K562 (cell line): ENCODE results near the gene EPB41L2. TPM values are rescaled to one million over a fixed set of nuclear protein-coding genes. Genes with fewer than 3 reads are reported as not detected.

Experiments used
- ATAC-seq: fragments of 200-7000 bp; cut with Tn5 transposase; 3 replicates; pipeline ENCODE4 v1.9.1; 2020; ENCODE audit warnings: moderate library complexity
- BruUV-seq: library from RNA; stranded (reverse); fragments of 400-500 nt; replicated peaks from 2 replicates; lab custom pipeline; 2021; lab: Mats Ljungman, UMichigan
- CTCF ChIA-PET: fragments of 300-600 bp; formaldehyde crosslinking; extraction: SDS; loops from one replicate; lab custom pipeline; 2021; ENCODE audit warnings: low intra/inter-chr PET ratio; lab: Yijun Ruan, JAX
- POLR2A ChIA-PET: fragments of 300-600, 350-650 bp; sonication (Branson Sonifier 250); formaldehyde crosslinking; extraction: SDS; loops from one replicate; lab custom pipeline; 2021; ENCODE audit warnings: antibody characterized with exemption, inconsistent platforms; lab: Yijun Ruan, JAX
- DNase-seq, 4 experiments: peaks; one replicate each; pipeline versions ENCODE4 v3.0.0 to v3.0.0-alpha.2; 2011 to 2018; ENCODE audit warnings: low spot score in 3 of 4, mixed read lengths in 3 of 4; ENCODE audit errors: extremely low read depth in 1 of 4
- FAIRE-seq: peaks from 2 replicates; lab custom pipeline; 2011; peaks lifted over from hg19 to GRCh38; lab: Jason Lieb, UNC
- H2AFZ ChIP-seq: 2 replicates; pipeline ENCODE4 v1.6.0; 2011; ENCODE audit warnings: low read depth, low read length, control low read depth, inconsistent platforms
- H3K27ac ChIP-seq: fragments of 200-600 bp; 3 replicates; pipeline ENCODE4 v1.8.0; 2011; ENCODE audit warnings: low read depth, mild to moderate bottlenecking, control low read depth, inconsistent platforms, low read length, moderate library complexity, mixed read lengths; ENCODE audit errors: extremely low read depth
- H3K27me3 ChIP-seq, 2 experiments: fragments of 300-600 bp in 1 of 2; 2 replicates in 1 of 2; 3 replicates in 1 of 2; pipeline versions ENCODE4 v1.6.0 to v1.8.0; 2011; ENCODE audit warnings: inconsistent platforms in 2 of 2, low read length in 2 of 2, mild to moderate bottlenecking in 1 of 2, mixed read lengths in 1 of 2, moderate library complexity in 1 of 2; ENCODE audit not compliant: control insufficient read depth in 2 of 2, insufficient read depth in 2 of 2
- H3K36me3 ChIP-seq: fragments of 300-600 bp; 3 replicates; pipeline ENCODE4 v1.8.0; 2011; ENCODE audit warnings: mild to moderate bottlenecking, low read length, inconsistent platforms; ENCODE audit not compliant: control insufficient read depth, insufficient read depth
- H3K4me1 ChIP-seq, 2 experiments: fragments of 200-600 bp in 1 of 2; replicated peaks in 1 of 2; 2 replicates in 1 of 2; 3 replicates in 1 of 2; pipeline versions ENCODE4 v1.5.1 to v1.8.0; 2011; ENCODE audit warnings: inconsistent platforms in 2 of 2, low read length in 2 of 2, mild to moderate bottlenecking in 1 of 2, mixed read lengths in 1 of 2, moderate library complexity in 1 of 2; ENCODE audit not compliant: control insufficient read depth in 2 of 2, insufficient read depth in 2 of 2
- H3K4me2 ChIP-seq: 2 replicates; pipeline ENCODE4 v1.6.1; 2011; ENCODE audit warnings: low read length, control low read depth, inconsistent platforms, mixed read lengths; ENCODE audit not compliant: insufficient read depth
- H3K4me3 ChIP-seq: fragments of 200-600 bp; sonication (generic), shearing (Covaris generic); 2 replicates; pipeline ENCODE4 v1.5.1; 2016; ENCODE audit warnings: control low read depth, inconsistent platforms
- H3K79me2 ChIP-seq: fragments of 200-600 bp; 3 replicates; pipeline ENCODE4 v1.8.0; 2011; ENCODE audit warnings: low read length, inconsistent platforms; ENCODE audit not compliant: control insufficient read depth, insufficient read depth
- H3K9ac ChIP-seq, 2 experiments: 2 replicates each; pipeline versions ENCODE4 v1.6.0 to v1.6.1; 2011; ENCODE audit warnings: low read depth in 2 of 2, low read length in 2 of 2, control low read depth in 1 of 2, inconsistent platforms in 1 of 2, mild to moderate bottlenecking in 1 of 2, mixed read lengths in 1 of 2; ENCODE audit not compliant: insufficient read depth in 1 of 2
- H3K9me1 ChIP-seq: one replicate; pipeline ENCODE4 v1.6.0; 2011; ENCODE audit warnings: inconsistent platforms, mild to moderate bottlenecking, low read length, moderate library complexity; ENCODE audit not compliant: control insufficient read depth, insufficient read depth
- H3K9me3 ChIP-seq: replicated peaks from 2 replicates; pipeline ENCODE4 v1.5.1; 2011; ENCODE audit warnings: low read depth, low read length, inconsistent platforms; ENCODE audit not compliant: control insufficient read depth, insufficient read depth
- H4K20me1 ChIP-seq: replicated peaks from 2 replicates; pipeline ENCODE4 v1.6.1; 2011; ENCODE audit warnings: low read length, inconsistent platforms, mixed read lengths; ENCODE audit not compliant: control insufficient read depth, insufficient read depth
- CREB3L1 ChIP-seq: fragments of 450-650 bp; IDR thresholded peaks from 2 replicates; pipeline ENCODE4 v1.6.1; 2014; ENCODE audit warnings: low read depth, mild to moderate bottlenecking, moderate library complexity, borderline replicate concordance
- CREM ChIP-seq: IDR thresholded peaks from 2 replicates; pipeline ENCODE4 v1.6.1; 2014; ENCODE audit warnings: antibody characterized with exemption, low read depth
- HLTF ChIP-seq: fragments of 450-650 bp; IDR thresholded peaks from 2 replicates; pipeline ENCODE4 v1.6.1; 2016
- HNRNPUL1 ChIP-seq: fragments of 200-400 bp; formaldehyde crosslinking; IDR thresholded peaks from 2 replicates; pipeline ENCODE4 v1.6.1; 2017; ENCODE audit warnings: low read length
- NUFIP1 ChIP-seq: fragments of 450-650 bp; IDR thresholded peaks from 2 replicates; pipeline ENCODE4 v1.6.1; 2018; ENCODE audit not compliant: partially characterized antibody
- PHTF2 ChIP-seq: fragments of 250-450 bp; sonication (Bioruptor Pico); IDR thresholded peaks from 2 replicates; pipeline ENCODE4 v1.5.0; 2021; ENCODE audit warnings: mild to moderate bottlenecking
- POLR2A ChIP-seq: fragments of 450-650 bp; conservative IDR thresholded peaks from 2 replicates; pipeline ENCODE4 v1.6.1; 2016
- RBFOX2 ChIP-seq: fragments of 200-400 bp; formaldehyde crosslinking; IDR thresholded peaks from 2 replicates; pipeline ENCODE4 v1.6.1; 2017; ENCODE audit warnings: low read depth, mild to moderate bottlenecking, low read length, moderate library complexity
- TAF15 ChIP-seq: fragments of 200-400 bp; formaldehyde crosslinking; IDR thresholded peaks from 2 replicates; pipeline ENCODE4 v1.6.1; 2017; ENCODE audit warnings: mild to moderate bottlenecking, low read depth, low read length, moderate library complexity
- TFE3 ChIP-seq: fragments of 450-650 bp; formaldehyde crosslinking; IDR thresholded peaks from 2 replicates; pipeline ENCODE4 v1.4.0; 2020; ENCODE audit warnings: mild to moderate bottlenecking, mixed read lengths
- WGBS: fragments of 100-300 bp; shearing (Covaris generic); methylation state at CpG from one replicate; pipeline ENCODE4 v1.1.6; 2016; ENCODE audit warnings: low coverage, mixed read lengths; ENCODE audit not compliant: insufficient coverage; ENCODE audit errors: missing lambda C conversion rate; 5-methylcytosine and 5-hydroxymethylcytosine counted together
- in situ Hi-C: fragments of 300-500 bp; cut with MboI; formaldehyde crosslinking; loops from 4 replicates; pipeline ENCODE4 v1.15.0; 2018; ENCODE audit warnings: inconsistent platforms, mixed read lengths
- intact Hi-C: fragments of 100-400 bp; cut with micrococcal nuclease; formaldehyde crosslinking; loops from 2 replicates; pipeline ENCODE4 v1.14.2; 2022
- polyA plus RNA-seq, 8 experiments: library from polyadenylated mRNA; depleted of rRNA in 4 of 8; stranded (reverse) in 5 of 8; unstranded in 3 of 8; fragments of >200 nt; fragmentation: Nextera tagmentation in 2 of 8; fragmentation: Illumina TruSeq in 1 of 8; extraction: Ambion mirVana in 2 of 8; extraction: Trizol in 1 of 8; gene quantifications; 2 replicates each; pipeline versions ENCODE4 v1.2.1 to v1.2.3, GENCODE V29; 2011 to 2014; ENCODE audit warnings: inconsistent platforms in 1 of 8, missing spikeins in 1 of 8
- total RNA-seq, 7 experiments: library from RNA; depleted of rRNA in 6 of 7; stranded (reverse); fragments of >200 nt in 6 of 7; fragmentation: Illumina TruSeq in 2 of 7; extraction: Trizol in 2 of 7; gene quantifications; 2 replicates each; pipeline versions ENCODE4 v1.2.1 to v1.2.3, GENCODE V29; 2011 to 2021; ENCODE audit warnings: low replicate concordance in 1 of 7

EPB41L2 gene
- total and polyA plus RNA-seq, 9 of the 15 experiments (the other 6 are each of a cell fraction or from before 2014, with no cell fraction given) = 5.1 to 53.6 (median 25.0) TPM

GRCh38 chr6:130893766-130894165 lies 169.3 kb downstream of the EPB41L2 start:
- no peak for DNase-seq
- 14% methylated on average over 2 of the region's 2 CpGs for WGBS
- Histone ChIP-seq H3K79me2 (no peaks in the 10 kb centered on the region), H3K4me1 (no peaks in the 10 kb centered on the region), H2AFZ (no peak overlapping the region), H3K9me1 (no peaks in the 10 kb centered on the region), H4K20me1 (no peaks in the 10 kb centered on the region), H3K4me3 (no peak overlapping the region), H3K36me3 (no peaks in the 10 kb centered on the region), H3K9me3 (no peaks in the 10 kb centered on the region), H3K27me3 (no peaks in the 10 kb centered on the region), H3K9ac (no peak overlapping the region), H3K27ac (no peak overlapping the region), H3K4me2 (no peak overlapping the region)
- TF ChIP-seq PHTF2 (no peak), HNRNPUL1 (no peak), RBFOX2 (no peak), TFE3 (no peak)
- intact Hi-C loops (no loop called here), in situ Hi-C loops (loop anchor here (25.0 kb wide), 1 partner anchor 644 kb away; no protein-coding TSS in a partner anchor)
- FAIRE-seq = no peak
- no TSS peak for BruUV-seq
- ChIA-PET CTCF (no interaction called here), POLR2A (no interaction called here)
- no peak for ATAC-seq

- H3K4me3 ChIP-seq = no peak overlapping the region
- CTCF ChIA-PET = no interaction called here
Observed at GRCh38 chr6:130893277-130893676, 169.8 kb downstream of the EPB41L2 start.

More at GRCh38 chr6:130893277-130893676, 169.8 kb downstream of the EPB41L2 start:
- in situ Hi-C loops = loop anchor here (25.0 kb wide), 1 partner anchor 644 kb away; no protein-coding TSS in a partner anchor
- FAIRE-seq = no peak
- Histone ChIP-seq H3K9me1 (no peaks in the 10 kb centered on the region), H2AFZ (no peak overlapping the region), H3K79me2 (no peaks in the 10 kb centered on the region), H3K4me1 (no peaks in the 10 kb centered on the region), H4K20me1 (no peaks in the 10 kb centered on the region), H3K36me3 (no peaks in the 10 kb centered on the region), H3K27me3 (no peaks in the 10 kb centered on the region), H3K9ac (no peak overlapping the region), H3K4me2 (no peak overlapping the region), H3K27ac (no peak overlapping the region), H3K9me3 (no peaks in the 10 kb centered on the region)
- intact Hi-C loops = no loop called here
- WGBS = 11% methylated on average over 2 of the region's 2 CpGs
- BruUV-seq = no TSS peak
- POLR2A ChIA-PET = interaction anchor here (0.6 kb wide), 1 partner anchor 291 kb away, joined by 4 read pairs; no protein-coding TSS in a partner anchor
- TF ChIP-seq HLTF = no peak
- no peak for TF ChIP-seq PHTF2
- TF ChIP-seq NUFIP1 = no peak
- no peak for TF ChIP-seq CREM
- TF ChIP-seq POLR2A = no peak
- no peak for TF ChIP-seq CREB3L1
- no peak for TF ChIP-seq TAF15
- no peak for ATAC-seq
- no peak for DNase-seq
